Activated naive CD8-positive, alpha-beta T cell treated with anti-CD3 and anti-CD28 coated beads, Interleukin-2, amount 10 ng/mL, durations not matched to agents 7 days and 5 days (primary cell): ENCODE data around the gene LRRC45. TPM values are rescaled to one million over a fixed set of nuclear protein-coding genes. Genes with fewer than 3 reads are reported as not detected.

ENCODE experiments used
- ATAC-seq: fragments of 150-1000 bp; cut with Tn5 transposase; one replicate; pipeline ENCODE4 v1.10.0; 2021; ENCODE audit warnings: low read depth, moderate library complexity
- POLR2A ChIA-PET: fragments of 350-600 bp; sonication (Branson Sonifier 250); formaldehyde crosslinking; loops from one replicate; lab custom pipeline; 2021; ENCODE audit warnings: antibody characterized with exemption; lab: Charles Lee
- DNase-seq: peaks from one replicate; pipeline ENCODE4 v3.0.0; 2021
- H3K27ac Mint-ChIP-seq: one replicate; pipeline ENCODE4 v1.8.0; 2022; ENCODE audit warnings: mild to moderate bottlenecking, mixed read lengths
- H3K27me3 Mint-ChIP-seq: one replicate; pipeline ENCODE4 v1.8.0; 2022; ENCODE audit warnings: mild to moderate bottlenecking, moderate library complexity, mixed read lengths
- H3K36me3 Mint-ChIP-seq: one replicate; pipeline ENCODE4 v1.8.0; 2021; ENCODE audit warnings: mild to moderate bottlenecking, mixed read lengths
- H3K4me1 Mint-ChIP-seq: one replicate; pipeline ENCODE4 v1.8.0; 2021; ENCODE audit warnings: mixed read lengths
- H3K4me3 Mint-ChIP-seq: one replicate; pipeline ENCODE4 v1.8.0; 2022; ENCODE audit warnings: mild to moderate bottlenecking, moderate library complexity, mixed read lengths
- H3K9me3 Mint-ChIP-seq: one replicate; pipeline ENCODE4 v1.8.0; 2021; ENCODE audit warnings: mixed read lengths
- total RNA-seq, 2 experiments: library from RNA; stranded (reverse); gene quantifications; one replicate each; pipeline ENCODE4 v1.2.3, GENCODE V29; 2021

Gene LRRC45
- total RNA-seq, 2 experiments from 2014 or later = 41.6 to 45.1 TPM

- ATAC-seq (no peak), DNase-seq (no peak)
- H3K27ac Mint-ChIP-seq = no peak overlapping the region
- H3K4me3 Mint-ChIP-seq = no peak overlapping the region
- POLR2A ChIA-PET = no interaction called here
- no peaks in the 10 kb centered on the region for H3K27me3 Mint-ChIP-seq
- H3K9me3 Mint-ChIP-seq = no peaks in the 10 kb centered on the region
- no peaks in the 10 kb centered on the region for H3K4me1 Mint-ChIP-seq
- H3K36me3 Mint-ChIP-seq = no peaks in the 10 kb centered on the region
Observed at GRCh38 chr17:81998691-81999438, 24.2 kb upstream of the LRRC45 start.

DNA sequence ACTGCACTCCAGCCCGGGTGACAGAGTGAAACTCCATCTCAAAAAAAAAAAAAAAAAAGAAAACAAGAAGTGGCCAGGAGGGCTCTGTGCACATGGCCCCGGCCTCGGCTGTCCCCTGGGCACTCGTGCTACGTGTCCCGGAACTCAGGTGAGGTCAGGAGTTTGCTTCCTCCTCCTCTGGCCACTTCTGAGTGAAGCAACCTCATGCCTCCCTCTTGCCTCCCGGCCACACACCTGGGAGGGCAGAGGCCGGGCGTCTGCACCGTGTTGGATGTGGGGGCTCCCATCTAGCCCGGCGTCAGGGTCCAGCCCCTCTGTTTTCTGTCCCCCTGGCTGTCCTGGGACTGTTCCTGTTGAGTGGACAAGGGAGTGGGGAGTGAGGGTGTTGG, 23.5 kb upstream of the LRRC45 start:
- no peak overlapping the region for H3K27ac Mint-ChIP-seq
- H3K27me3 Mint-ChIP-seq = no peaks in the 10 kb centered on the region
- ATAC-seq (no peak), DNase-seq (no peak)
- H3K36me3 Mint-ChIP-seq = no peaks in the 10 kb centered on the region
- no peaks in the 10 kb centered on the region for H3K4me1 Mint-ChIP-seq
- H3K9me3 Mint-ChIP-seq = no peaks in the 10 kb centered on the region
- no peak overlapping the region for H3K4me3 Mint-ChIP-seq
- POLR2A ChIA-PET = no interaction called here

GRCh38 chr17:81999976-82000802, 22.9 kb upstream of the LRRC45 start:
- DNase-seq = no peak

GRCh38 chr17:82000803-82001570, 22.1 kb upstream of the LRRC45 start:
- H3K27ac Mint-ChIP-seq = no peak overlapping the region
- no peaks in the 10 kb centered on the region for H3K36me3 Mint-ChIP-seq
- ATAC-seq (no peak), DNase-seq (no peak)
- POLR2A ChIA-PET = no interaction called here
- no peak overlapping the region for H3K4me3 Mint-ChIP-seq
- H3K9me3 Mint-ChIP-seq = no peaks in the 10 kb centered on the region
- H3K4me1 Mint-ChIP-seq = peaks cover under 1% of the 10 kb centered on the region
- H3K27me3 Mint-ChIP-seq = no peaks in the 10 kb centered on the region

More at GRCh38 chr17:81999976-82000802, 22.9 kb upstream of the LRRC45 start:
- no peaks in the 10 kb centered on the region for H3K9me3 Mint-ChIP-seq
- ATAC-seq = no peak
- POLR2A ChIA-PET = no interaction called here
- no peak overlapping the region for H3K4me3 Mint-ChIP-seq
- H3K4me1 Mint-ChIP-seq = no peaks in the 10 kb centered on the region
- H3K27ac Mint-ChIP-seq = no peak overlapping the region
- H3K36me3 Mint-ChIP-seq = no peaks in the 10 kb centered on the region
- no peaks in the 10 kb centered on the region for H3K27me3 Mint-ChIP-seq

DNA sequence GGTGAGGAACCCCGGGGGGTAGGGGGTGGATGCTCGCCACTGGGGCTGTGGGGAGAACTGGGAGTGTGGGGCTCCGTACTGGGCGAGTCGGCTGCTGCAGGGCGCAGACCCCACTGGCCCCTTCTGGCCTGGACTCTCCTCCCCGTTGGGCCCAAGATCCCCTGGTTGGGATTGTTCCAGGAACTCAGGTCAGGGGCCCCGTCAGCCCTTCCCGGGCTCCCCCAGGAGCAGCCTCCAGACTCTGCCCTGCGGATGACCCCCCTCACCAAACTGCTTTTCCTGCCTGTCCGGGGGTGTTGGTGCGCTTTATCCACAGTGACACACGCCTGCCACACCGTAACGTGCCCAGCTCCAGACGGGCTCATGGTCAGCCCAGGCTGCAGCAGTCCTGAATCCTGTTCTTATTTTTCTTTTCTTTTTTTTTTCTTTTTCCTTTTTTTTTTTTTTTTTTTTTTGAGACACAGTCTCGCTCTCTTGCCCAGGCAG, 21.5 kb upstream of the LRRC45 start:
- H3K27me3 Mint-ChIP-seq = no peaks in the 10 kb centered on the region
- H3K4me3 Mint-ChIP-seq = no peak overlapping the region
- H3K9me3 Mint-ChIP-seq = no peaks in the 10 kb centered on the region
- H3K36me3 Mint-ChIP-seq = no peaks in the 10 kb centered on the region
- no peak overlapping the region for H3K27ac Mint-ChIP-seq
- DNase-seq = no peak
- peaks cover 3% of the 10 kb centered on the region for H3K4me1 Mint-ChIP-seq
- POLR2A ChIA-PET = no interaction called here
- ATAC-seq = no peak

DNA sequence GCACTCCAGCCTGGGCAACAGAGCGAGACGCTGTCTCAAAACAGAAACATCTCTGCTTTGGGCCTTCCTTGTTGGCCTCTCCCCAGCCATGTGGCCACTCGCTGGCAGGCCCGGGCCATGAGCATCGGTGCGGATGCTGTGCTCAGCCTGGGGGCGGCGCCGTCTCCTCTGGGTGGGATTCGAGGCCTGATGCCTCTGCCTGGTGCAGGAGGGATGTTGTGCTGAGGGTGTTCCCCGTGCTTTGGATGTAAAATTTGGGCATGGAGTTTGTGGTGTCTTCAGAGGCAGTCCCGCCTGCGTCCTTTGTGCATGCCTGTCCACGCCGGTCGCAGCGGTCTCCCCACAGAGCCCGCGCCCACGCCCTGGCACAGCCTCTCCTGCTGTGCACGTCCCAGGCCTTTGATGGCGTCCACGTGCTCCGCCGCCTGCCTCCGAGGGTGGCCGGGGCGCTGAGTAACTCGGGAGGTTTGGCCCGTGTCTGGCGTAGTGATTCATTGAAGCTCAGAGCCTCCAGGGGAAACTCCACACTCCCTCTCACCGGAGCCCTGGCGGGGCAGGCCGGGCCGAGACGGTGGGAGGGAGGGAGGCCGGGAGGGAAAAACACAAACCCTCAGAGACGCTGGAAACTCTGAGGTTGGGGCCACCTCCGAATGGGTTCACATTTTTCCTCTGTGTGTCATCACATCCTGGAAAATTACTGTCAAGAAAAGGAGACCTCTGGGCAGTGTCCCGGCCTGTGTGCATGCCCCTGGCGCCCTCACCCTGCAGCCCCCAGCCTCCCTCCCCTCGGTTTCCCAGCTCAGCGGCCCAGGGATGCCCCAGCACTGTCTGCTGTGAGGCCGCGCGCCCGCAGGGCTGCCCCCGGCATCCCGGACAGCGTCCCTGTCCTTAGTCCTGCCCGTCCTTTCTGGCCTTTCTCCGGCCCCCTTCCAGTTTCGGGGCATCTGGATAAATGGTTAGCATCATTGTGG, 19.4 kb upstream of the LRRC45 start:
- no peak overlapping the region for H3K4me3 Mint-ChIP-seq
- no peak overlapping the region for H3K27ac Mint-ChIP-seq
- peaks cover 3% of the 10 kb centered on the region for H3K4me1 Mint-ChIP-seq
- H3K9me3 Mint-ChIP-seq = no peaks in the 10 kb centered on the region
- no peak for DNase-seq
- POLR2A ChIA-PET = no interaction called here
- no peak for ATAC-seq
- H3K27me3 Mint-ChIP-seq = no peaks in the 10 kb centered on the region
- H3K36me3 Mint-ChIP-seq = no peaks in the 10 kb centered on the region

DNA sequence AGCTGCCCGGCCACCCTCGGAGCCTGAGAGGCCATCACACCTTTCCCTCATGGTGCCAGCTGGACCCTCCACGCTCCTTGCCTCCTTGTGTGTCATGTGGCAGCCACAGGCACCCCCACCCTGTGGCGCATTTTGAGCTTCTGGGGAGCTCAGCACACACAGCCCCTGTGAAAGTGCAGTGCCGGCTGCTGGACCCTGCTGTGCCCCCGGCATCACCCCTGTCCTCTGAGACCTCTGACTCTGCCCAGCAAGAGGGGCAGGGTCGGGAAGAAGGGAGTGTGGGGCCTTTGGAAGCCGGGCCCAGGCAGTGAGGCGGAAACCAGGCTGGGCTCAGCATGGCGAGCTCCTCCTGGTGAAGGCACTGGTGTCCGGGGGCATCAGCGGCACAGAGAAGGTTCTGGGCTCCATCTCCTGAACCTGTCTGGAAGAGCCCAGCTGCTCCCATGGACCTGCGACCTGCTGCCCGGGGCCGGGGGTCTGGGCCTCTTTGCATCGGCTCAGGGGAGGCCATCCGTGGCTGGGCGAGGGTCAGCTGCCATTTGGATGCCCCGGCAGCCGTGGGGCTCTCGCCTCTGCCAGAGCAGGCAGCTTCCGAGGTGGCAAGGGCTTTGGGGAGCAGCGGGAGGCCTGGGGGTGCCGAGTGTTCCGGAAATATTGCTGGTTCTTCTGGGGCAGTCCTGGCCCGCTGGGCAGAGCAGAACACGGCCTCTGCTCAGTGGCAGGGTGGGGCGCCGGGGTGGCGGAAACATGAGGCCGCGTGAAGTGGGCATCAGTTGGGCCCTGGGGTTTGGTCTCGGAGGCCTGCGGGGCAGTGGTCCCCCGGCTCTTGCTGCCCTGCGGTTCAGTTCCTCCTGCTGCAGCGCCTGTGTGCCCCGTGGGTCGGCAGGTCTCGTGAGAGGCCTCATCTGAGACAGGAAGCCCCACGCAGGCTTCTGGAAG, 18.3 kb upstream of the LRRC45 start:
- POLR2A ChIA-PET = no interaction called here
- DNase-seq = no peak
- Mint-ChIP-seq H3K36me3 (no peaks in the 10 kb centered on the region), H3K27me3 (no peaks in the 10 kb centered on the region), H3K9me3 (no peaks in the 10 kb centered on the region), H3K4me3 (no peak overlapping the region), H3K4me1 (peaks cover 6% of the 10 kb centered on the region), H3K27ac (no peak overlapping the region)
- ATAC-seq = no peak

GRCh38 chr17:82005701-82006348, 17.3 kb upstream of the LRRC45 start:
- H3K9me3 Mint-ChIP-seq = no peaks in the 10 kb centered on the region
- POLR2A ChIA-PET = no interaction called here
- H3K36me3 Mint-ChIP-seq = no peaks in the 10 kb centered on the region
- H3K4me1 Mint-ChIP-seq = peaks cover 6% of the 10 kb centered on the region
- H3K27ac Mint-ChIP-seq = no peak overlapping the region
- H3K4me3 Mint-ChIP-seq = no peak overlapping the region
- DNase-seq = no peak
- no peaks in the 10 kb centered on the region for H3K27me3 Mint-ChIP-seq
- no peak for ATAC-seq

DNA sequence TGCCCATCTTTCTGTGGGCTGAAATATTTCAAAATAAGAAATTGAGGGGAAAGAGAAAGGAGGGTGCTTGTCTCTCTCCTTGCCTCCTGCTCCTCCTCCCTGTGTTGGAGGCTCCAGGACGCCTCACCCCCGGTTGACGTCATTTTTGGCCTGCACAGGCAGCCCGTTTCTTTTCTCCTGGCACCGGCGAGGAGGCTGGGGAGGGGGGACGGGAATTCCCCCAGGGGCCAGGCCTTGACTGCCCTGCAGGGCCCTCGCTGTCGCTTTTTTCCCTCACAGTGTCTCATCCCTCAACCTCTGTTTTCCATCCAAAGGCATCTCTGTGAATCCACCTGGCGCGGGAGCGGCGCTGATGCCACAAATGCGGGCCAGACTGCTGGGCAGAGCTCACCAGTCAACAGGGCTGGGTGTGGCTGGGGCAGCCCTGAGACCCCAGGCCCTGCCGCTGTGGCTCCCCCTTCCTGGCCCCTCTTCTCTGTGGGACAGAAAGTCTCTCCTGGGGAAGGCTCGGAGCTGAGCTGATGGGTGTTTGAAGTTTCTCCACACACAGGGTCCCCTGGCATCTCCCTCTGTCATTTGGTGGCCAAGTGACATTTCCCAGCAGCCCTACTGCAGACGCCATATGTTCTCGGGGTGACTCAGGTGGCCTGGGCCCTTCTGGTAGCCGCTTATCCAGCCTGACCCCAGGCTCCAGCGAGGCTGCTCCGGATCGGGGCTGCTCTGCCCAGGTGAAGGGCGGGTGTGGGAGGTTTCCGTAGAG, 16.5 kb upstream of the LRRC45 start:
- DNase-seq (no peak), ATAC-seq (no peak)
- H3K27ac Mint-ChIP-seq = no peak overlapping the region
- no peak overlapping the region for H3K4me3 Mint-ChIP-seq
- H3K36me3 Mint-ChIP-seq = no peaks in the 10 kb centered on the region
- H3K4me1 Mint-ChIP-seq = peaks cover 6% of the 10 kb centered on the region
- H3K27me3 Mint-ChIP-seq = no peaks in the 10 kb centered on the region
- H3K9me3 Mint-ChIP-seq = no peaks in the 10 kb centered on the region
- POLR2A ChIA-PET = no interaction called here

DNA sequence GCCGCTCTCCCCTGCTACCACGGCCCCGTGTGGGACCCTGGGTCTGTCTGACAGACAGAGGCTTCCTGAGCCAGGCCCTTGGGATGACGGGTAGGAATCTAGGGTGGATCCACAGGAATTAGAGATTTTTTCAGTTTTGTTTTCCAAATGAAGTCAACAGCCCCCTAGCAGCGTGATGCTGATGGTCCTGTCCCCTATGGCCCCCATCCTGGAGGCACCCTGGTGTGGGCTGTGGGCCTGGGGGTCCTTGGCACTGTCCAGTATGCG, 15.9 kb upstream of the LRRC45 start:
- POLR2A ChIA-PET = no interaction called here
- H3K36me3 Mint-ChIP-seq = no peaks in the 10 kb centered on the region
- DNase-seq (no peak), ATAC-seq (no peak)
- no peaks in the 10 kb centered on the region for H3K9me3 Mint-ChIP-seq
- H3K4me1 Mint-ChIP-seq = peaks cover 6% of the 10 kb centered on the region
- no peak overlapping the region for H3K27ac Mint-ChIP-seq
- H3K4me3 Mint-ChIP-seq = no peak overlapping the region
- H3K27me3 Mint-ChIP-seq = no peaks in the 10 kb centered on the region

- Mint-ChIP-seq H3K36me3 (no peaks in the 10 kb centered on the region), H3K9me3 (no peaks in the 10 kb centered on the region), H3K27ac (no peak overlapping the region), H3K4me3 (no peak overlapping the region), H3K4me1 (peaks cover 6% of the 10 kb centered on the region), H3K27me3 (no peaks in the 10 kb centered on the region)
- POLR2A ChIA-PET = no interaction called here
- ATAC-seq = no peak
- DNase-seq = no peak
Observed at GRCh38 chr17:82007495-82008257, 15.4 kb upstream of the LRRC45 start.
